Ramos (cell line): Measurements from ENCODE around the gene LCN9.

ENCODE experiments used
- in situ Hi-C: fragments of 300-500 bp; cut with MboI; formaldehyde crosslinking; loops from one replicate; pipeline ENCODE4 v1.14.3; 2022; ENCODE audit warnings: low sequenced_read_pairs; ENCODE audit not compliant: unreplicated experiment

The LCN9 gene

GRCh38 chr9:135695036-135695435, 31.9 kb downstream of the LCN9 start:
- in situ Hi-C loops: no loop called here

- in situ Hi-C loops: no loop called here
These were observed 32.5 kb downstream of the LCN9 start for GRCh38 chr9:135695642-135696041.

DNA sequence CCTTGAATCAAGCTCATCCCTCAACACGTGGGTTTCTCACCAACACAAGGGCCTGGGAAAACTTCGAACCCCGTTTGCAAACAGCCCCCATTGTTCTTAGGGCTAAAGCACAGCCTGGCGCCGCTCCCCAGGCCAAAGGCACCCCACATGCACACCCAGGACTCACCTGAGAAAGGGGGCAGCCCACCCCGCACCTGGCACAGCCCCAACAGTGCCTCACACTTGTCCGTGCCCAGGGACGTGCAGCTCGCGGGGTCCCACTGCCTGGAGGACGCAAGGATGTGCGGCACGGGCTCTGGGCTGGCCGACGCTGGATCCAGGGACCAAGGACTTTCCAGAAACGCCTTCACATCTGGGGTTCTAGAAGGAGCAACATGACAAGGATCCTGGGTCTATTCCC, 33.3 kb downstream of the LCN9 start:
- in situ Hi-C loops: no loop called here

DNA sequence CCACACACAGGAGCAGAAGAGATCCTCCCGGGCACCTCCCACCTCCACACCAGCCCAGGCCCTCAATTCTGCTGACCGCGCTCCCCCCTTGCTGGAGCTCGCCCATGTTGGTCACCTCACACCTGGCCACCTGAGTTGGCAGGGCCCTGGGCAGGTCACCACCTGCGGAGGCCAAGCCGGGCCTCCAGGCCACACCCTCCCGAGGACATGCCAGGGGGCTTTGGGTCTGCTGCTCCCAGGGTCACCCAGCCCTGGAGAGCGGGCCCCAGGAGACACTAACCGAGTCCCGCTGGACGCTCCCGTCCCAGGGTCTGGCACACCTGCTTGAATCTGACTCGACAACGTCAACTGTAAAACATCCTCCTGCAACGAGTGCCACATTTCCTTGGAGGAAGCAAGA, 34.1 kb downstream of the LCN9 start:
- in situ Hi-C loops: no loop called here

DNA sequence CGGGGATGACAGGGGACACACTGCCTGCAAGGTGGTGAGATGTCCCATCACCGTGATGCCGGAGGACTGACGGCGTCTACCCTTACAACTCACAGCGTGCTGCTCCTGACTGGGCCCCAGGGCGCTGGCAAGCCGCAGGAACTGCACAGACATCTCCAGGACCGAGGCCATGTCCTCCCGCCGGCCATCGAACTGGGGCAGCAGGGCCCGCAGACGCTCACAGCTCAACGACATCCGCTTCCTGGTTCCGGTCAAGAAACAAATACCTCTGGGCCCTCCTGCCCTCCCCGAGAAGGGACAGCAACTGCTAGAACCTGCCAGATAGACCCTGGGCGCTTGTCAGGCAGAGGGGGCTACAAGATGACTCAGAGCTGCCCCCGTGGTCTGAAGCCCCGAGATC, 35.1 kb downstream of the LCN9 start:
- in situ Hi-C loops: no loop called here

DNA sequence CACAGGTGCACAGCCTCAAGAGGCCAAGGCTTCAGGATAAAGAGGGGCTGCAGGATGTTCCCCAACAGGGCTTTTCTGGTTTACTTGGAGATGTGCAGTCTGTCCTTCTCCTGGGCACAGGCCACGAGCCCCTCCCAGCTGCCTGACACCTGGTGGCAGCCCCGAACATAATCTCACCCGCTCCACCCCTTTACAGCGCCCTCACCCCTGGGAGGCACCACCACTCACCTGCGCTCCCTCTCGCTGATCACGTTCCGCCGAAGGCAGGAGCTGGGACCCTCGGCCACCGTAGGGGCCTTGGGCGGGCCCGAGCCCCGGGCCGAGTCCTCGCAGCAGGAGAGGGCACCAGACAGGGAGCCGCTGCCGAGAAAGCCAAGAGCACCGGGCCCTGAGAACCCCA, 35.7 kb downstream of the LCN9 start:
- in situ Hi-C loops: no loop called here

DNA sequence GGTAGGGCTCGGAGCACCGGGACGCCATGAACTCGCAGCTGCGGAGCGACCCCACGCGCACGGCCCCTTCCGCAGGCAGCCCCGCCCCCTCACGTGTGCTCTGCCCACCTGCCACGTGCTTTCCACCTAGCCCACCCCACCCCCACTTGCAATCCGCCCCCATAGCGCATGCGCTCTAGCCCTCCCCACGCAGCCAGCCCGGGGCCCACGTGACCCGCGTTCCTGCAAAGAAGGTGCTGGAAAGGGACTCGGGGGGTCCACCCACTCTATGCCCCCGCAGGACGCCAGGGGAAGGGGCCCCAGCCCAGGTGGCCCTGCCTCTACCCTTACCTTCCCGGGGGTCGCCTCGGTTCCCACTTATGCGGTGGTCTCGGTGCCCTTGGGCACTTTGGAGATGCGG, 36.3 kb downstream of the LCN9 start, which contains the start of gene SOHLH1:
Gene SOHLH1 (minus strand): TSS at position 42 of the 400 bp plus-strand sequence. CDS start 14 bp downstream, at position 28.
- in situ Hi-C loops: no loop called here

- in situ Hi-C loops: no loop called here
These were observed 37.4 kb downstream of the LCN9 start for GRCh38 chr9:135700525-135700924.

GRCh38 chr9:135701067-135701958, 38.2 kb downstream of the LCN9 start:
- in situ Hi-C loops: no loop called here

DNA sequence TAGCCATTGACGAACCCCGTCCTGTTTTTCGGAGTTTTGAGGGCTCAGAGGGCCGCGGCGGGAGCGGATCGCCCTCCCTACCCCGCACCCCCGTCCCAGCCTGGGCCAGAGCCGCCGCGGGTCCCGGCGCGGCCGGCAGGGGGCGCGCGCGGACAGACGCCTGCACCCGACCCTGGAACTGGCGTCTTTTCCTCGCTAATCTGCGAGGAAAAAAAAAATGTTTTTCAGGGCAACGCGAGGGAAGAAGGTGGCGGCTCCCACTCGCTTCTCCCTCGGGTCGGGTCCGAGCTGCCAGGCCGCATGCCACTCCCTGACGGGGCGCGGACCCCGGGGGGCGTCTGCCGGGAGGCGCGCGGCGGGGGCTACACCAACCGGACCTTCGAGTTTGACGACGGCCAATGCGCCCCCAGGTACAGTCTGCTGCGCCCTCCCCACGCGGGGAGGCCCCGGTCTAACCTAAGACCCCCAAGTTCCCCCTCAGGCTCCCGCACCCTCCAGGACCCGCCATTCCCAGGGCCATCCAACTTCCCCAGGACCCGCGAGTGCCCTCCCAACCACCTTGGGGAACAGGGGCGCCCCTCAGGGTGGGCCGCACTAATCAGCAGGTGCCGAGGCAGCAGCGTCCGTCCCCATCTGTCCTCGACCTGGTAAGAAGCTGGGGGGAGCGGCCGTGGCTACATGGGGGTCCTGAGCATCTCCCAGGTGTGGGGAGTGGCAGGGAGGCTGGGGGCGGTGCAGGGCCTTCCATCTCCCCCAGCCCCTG, 39.0 kb downstream of the LCN9 start, which contains the start of gene KCNT1:
Gene KCNT1 (plus strand): TSS at position 227 of the 763 bp plus-strand sequence. CDS start 74 bp downstream, at position 301.
- in situ Hi-C loops: no loop called here

- in situ Hi-C loops: no loop called here
These were observed 40.6 kb downstream of the LCN9 start for GRCh38 chr9:135703726-135704125.

- in situ Hi-C loops: no loop called here
These were observed 41.4 kb downstream of the LCN9 start for GRCh38 chr9:135704483-135704882.

- in situ Hi-C loops: no loop called here
These were observed 42.3 kb downstream of the LCN9 start for GRCh38 chr9:135705376-135705775.

- in situ Hi-C loops: no loop called here
These were observed 43.2 kb downstream of the LCN9 start for GRCh38 chr9:135706288-135706687.

- in situ Hi-C loops: no loop called here
These were observed 44.4 kb downstream of the LCN9 start for GRCh38 chr9:135707252-135708138.

DNA sequence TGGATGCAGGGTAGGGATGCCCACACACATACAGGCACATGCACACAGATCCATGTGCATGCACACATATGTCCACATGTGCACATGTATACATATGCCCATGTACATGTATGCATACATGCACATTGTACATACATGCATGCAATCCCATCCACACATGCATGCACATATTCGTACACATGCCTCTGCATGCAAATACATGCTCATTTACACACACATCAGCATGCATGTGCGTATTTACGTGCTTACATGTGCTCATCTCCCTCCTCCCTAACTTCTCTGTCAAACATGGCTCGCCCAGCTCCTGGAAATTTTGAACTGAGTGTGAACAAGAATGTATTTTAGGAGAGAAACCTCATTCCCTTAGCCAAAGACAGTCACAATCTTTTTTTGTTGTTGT, 45.1 kb downstream of the LCN9 start:
- in situ Hi-C loops: no loop called here

DNA sequence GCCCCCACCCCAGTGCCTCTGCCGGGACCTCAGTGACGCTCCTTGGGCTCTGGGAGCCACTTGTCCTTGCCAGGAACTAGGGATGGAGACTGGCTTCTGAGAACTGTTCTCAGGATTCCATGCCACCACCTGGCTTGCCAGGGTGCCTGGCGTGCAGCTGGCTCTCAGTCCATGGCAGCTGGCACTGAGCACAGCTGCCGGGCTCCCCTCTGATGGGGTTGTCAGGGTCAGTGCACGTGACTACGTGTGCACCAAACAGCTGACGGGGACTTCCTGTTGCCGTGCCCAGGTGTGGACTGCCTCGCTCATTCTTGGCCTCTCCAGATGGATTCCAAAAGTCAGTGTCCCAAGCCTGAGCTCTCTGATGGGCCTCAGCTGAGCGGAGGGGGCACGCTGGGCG, 48.3 kb downstream of the LCN9 start:
- in situ Hi-C loops: no loop called here

- in situ Hi-C loops: no loop called here
These were observed 48.8 kb downstream of the LCN9 start for GRCh38 chr9:135711881-135712280.

DNA sequence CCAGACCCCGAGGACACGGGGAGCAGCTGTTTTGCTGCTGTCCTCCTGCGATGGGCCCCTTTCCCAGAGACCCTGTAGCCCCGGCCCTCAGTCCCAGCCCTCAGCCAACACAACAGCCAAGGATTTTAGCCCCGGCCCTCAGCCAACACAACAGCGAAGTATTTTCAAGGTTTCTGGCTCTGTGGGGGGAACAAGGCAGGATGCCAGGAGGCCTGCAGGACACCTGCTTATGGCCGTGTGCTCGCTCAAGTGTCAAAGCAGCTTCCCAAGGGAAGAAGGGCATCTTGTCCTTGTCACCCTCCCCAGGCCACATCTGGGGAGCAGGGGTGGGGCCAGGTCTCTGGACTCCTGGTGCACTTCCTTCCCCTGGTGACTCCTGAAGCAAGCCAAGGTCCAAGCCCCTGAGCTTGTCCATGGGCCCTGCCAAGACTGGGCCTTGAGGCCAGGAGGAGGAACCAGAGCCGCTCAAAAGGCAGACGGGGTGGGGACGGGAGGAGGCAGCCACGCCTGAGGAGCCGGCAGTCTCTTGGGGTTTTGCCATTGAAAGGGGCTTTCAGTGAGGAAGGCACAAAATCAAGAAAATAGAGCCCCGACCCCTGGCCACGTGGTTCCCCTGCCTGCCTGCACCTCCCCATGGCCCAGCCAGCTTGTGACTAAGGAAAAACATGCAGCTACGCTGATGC, 49.6 kb downstream of the LCN9 start:
- in situ Hi-C loops: no loop called here
